PC-3 (cell line): ENCODE data around the gene FOXD3.

ENCODE experiments used
- EZH2 ChIP-seq: fragments of 300-600 bp; sonication (generic); IDR thresholded peaks from one replicate; pipeline ENCODE4 v1.6.1; 2017; ENCODE audit warnings: antibody characterized with exemption, mild to moderate bottlenecking, low read length; ENCODE audit not compliant: unreplicated experiment
- TF ChIP-seq, protein P1 (sequence below): fragments of 300-600 bp; sonication (generic); conservative IDR thresholded peaks from 2 replicates; pipeline ENCODE4 v1.5.1; 2017; ENCODE audit warnings: antibody characterized with exemption, low read depth, mild to moderate bottlenecking, low read length

DNA sequence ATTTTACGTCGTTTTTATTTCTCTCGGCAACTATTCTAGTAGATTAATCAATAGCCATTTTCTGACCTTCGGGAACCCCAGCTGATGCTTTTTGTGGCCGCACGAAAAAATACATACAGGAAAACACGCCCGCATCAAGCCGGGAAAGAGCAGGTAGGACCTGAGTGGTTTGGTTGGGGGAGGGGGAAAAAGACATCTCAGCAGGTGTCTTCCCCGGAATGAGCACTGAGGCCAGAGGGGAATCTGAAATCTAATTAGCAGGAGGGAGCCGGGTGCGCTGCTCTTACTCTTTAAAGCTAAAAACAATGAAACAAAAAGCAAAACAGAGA is 618 bp upstream of the FOXD3 start:
- TF ChIP-seq EZH2, result no peak
- TF ChIP-seq, protein P1, sequence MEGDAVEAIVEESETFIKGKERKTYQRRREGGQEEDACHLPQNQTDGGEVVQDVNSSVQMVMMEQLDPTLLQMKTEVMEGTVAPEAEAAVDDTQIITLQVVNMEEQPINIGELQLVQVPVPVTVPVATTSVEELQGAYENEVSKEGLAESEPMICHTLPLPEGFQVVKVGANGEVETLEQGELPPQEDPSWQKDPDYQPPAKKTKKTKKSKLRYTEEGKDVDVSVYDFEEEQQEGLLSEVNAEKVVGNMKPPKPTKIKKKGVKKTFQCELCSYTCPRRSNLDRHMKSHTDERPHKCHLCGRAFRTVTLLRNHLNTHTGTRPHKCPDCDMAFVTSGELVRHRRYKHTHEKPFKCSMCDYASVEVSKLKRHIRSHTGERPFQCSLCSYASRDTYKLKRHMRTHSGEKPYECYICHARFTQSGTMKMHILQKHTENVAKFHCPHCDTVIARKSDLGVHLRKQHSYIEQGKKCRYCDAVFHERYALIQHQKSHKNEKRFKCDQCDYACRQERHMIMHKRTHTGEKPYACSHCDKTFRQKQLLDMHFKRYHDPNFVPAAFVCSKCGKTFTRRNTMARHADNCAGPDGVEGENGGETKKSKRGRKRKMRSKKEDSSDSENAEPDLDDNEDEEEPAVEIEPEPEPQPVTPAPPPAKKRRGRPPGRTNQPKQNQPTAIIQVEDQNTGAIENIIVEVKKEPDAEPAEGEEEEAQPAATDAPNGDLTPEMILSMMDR, result no peak
